ENCODE results near the gene TIMM44. TPM values are rescaled to one million over a fixed set of nuclear protein-coding genes. Genes with fewer than 3 reads are reported as not detected.

The TIMM44 gene
- total RNA-seq, 4 donors from 2014 or later, result 59.7 to 102 (median 71.8) TPM

DNA sequence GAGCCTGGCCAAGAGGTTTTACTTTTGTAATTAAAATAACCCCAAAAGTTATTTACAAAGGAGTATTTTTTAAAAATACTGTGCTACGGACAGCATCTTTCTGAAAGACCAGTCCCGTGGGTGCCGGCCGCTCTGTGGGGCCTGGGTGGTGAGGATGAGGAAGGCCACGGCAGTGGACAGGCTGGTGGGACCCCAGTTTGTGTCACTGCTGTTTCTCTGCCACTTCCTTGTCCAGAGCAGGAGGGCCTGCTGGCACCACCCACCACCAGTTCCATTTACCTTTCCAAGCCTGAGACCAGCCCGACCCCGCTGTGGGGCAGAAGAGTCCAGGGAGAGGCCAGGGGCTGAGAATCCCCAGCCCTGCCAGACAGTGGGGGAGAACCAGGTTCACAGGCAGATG lies 38.2 kb upstream of the TIMM44 start:
- no peak for DNase-seq
- H3K27me3 ChIP-seq, result no peaks in the 10 kb centered on the region
- peaks cover 0 to 7% (median 0%) of the 10 kb centered on the region in 4 donors for H3K4me1 ChIP-seq
- in situ Hi-C loops (cut with MboI; ENCODE audit: low pct_ligation_motif_present in 1 of 4, low pct_unique_long_range_greater_than_20kb in 1 of 4, low sequenced_read_pairs in 3 of 4), result no loop called here
- H3K36me3 ChIP-seq, result peaks cover 0 to 18% (median 7%) of the 10 kb centered on the region in 4 donors
- no peak overlapping the region for H3K4me3 ChIP-seq
- TF ChIP-seq EP300 (IDR thresholded peaks at IDR 0.05; ENCODE audit: low read depth), result no peak
- no peak for TF ChIP-seq POLR2AphosphoS5 (IDR thresholded peaks at IDR 0.05)
- TF ChIP-seq POLR2A (IDR thresholded peaks at IDR 0.05), result no peak
- TF ChIP-seq, protein P1, sequence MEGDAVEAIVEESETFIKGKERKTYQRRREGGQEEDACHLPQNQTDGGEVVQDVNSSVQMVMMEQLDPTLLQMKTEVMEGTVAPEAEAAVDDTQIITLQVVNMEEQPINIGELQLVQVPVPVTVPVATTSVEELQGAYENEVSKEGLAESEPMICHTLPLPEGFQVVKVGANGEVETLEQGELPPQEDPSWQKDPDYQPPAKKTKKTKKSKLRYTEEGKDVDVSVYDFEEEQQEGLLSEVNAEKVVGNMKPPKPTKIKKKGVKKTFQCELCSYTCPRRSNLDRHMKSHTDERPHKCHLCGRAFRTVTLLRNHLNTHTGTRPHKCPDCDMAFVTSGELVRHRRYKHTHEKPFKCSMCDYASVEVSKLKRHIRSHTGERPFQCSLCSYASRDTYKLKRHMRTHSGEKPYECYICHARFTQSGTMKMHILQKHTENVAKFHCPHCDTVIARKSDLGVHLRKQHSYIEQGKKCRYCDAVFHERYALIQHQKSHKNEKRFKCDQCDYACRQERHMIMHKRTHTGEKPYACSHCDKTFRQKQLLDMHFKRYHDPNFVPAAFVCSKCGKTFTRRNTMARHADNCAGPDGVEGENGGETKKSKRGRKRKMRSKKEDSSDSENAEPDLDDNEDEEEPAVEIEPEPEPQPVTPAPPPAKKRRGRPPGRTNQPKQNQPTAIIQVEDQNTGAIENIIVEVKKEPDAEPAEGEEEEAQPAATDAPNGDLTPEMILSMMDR (IDR thresholded peaks at IDR 0.05), result no peak
- H3K27ac ChIP-seq, result no peak overlapping the region
- intact Hi-C loops (cut with DNase I; ENCODE audit: low total_unique reads), result loop anchor here (5.0 kb wide), 1 partner anchor 34 kb away; no protein-coding TSS in a partner anchor
- 88 to 96% methylated on average over 5 to 7 of the region's 7 CpGs for WGBS, 2 donors (ENCODE audit: low coverage in 1 of 2)
- H3K9me3 ChIP-seq, result no peaks in the 10 kb centered on the region

DNA sequence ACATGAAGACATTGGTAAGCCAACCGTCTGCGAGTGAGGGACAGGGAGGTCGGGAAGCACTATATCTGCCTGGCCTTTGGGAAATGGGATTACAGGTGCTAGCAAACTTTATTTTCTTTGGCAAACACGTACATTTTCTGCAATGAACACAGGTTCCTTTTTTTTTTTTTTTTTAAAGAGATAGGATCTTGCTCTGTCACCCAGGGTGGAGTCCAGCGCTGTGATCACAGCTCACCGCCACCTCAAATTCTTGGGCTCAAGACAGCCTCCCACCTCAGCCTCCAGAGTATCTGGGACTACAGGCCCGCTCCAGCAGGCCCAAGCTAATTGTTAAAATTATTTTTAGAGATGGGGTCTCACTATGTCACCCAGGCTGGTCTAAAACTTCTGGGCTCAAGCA lies 37.7 kb upstream of the TIMM44 start:
- Histone ChIP-seq H3K27me3 (no peaks in the 10 kb centered on the region), H3K27ac (no peak overlapping the region), H3K9me3 (no peaks in the 10 kb centered on the region), H3K4me1 (peaks cover 0 to 4% (median 0%) of the 10 kb centered on the region in 4 donors), H3K36me3 (peaks cover 0 to 18% (median 7%) of the 10 kb centered on the region in 4 donors), H3K4me3 (no peak overlapping the region)
- in situ Hi-C loops (cut with MboI; ENCODE audit: low pct_ligation_motif_present in 1 of 4, low pct_unique_long_range_greater_than_20kb in 1 of 4, low sequenced_read_pairs in 3 of 4) (no loop called here), intact Hi-C loops (cut with DNase I; ENCODE audit: low total_unique reads) (loop anchor here (5.0 kb wide), 1 partner anchor 34 kb away; no protein-coding TSS in a partner anchor)
- DNase-seq, result no peak
- no peak for TF ChIP-seq POLR2A (IDR thresholded peaks at IDR 0.05)
- TF ChIP-seq, protein P1 (IDR thresholded peaks at IDR 0.05), result no peak
- 75 to 89% methylated on average over 5 to 7 of the region's 7 CpGs for WGBS, 2 donors (ENCODE audit: low coverage in 1 of 2)

DNA sequence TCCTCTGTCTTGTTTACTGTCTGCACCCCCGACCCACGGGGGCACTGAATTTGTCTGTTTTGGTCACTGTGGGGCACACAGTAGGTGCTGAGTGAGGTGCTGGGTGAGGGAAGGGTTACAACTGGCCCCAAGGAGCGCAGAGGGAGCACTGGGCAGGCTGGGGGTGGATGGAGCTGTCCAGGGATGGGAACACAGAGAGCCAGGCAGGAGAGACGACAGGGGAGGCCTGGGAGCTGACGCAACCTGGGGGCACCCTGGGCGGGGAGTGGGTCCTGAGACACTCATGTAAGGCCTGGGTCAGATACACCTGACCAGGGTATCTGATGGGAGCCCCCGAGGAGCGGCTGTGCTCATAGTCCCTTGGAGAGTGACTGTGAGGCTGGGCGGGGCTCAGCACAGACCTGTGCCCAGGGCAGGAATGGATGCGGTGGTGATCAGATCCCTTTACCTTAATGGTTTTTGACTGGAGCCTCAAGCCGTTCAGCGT lies 37.2 kb upstream of the TIMM44 start:
- no peak overlapping the region for H3K4me3 ChIP-seq
- 88 to 93% methylated on average over 4 to 12 of the region's 12 CpGs for WGBS, 2 donors (ENCODE audit: low coverage in 1 of 2)
- intact Hi-C loops (cut with DNase I; ENCODE audit: low total_unique reads), result loop anchor here (5.0 kb wide), 1 partner anchor 33 kb away; no protein-coding TSS in a partner anchor
- TF ChIP-seq POLR2AphosphoS5 (IDR thresholded peaks at IDR 0.05) (no peak), POLR2A (IDR thresholded peaks at IDR 0.05) (no peak), EP300 (IDR thresholded peaks at IDR 0.05; ENCODE audit: low read depth) (no peak)
- TF ChIP-seq, protein P1 (IDR thresholded peaks at IDR 0.05), result no peak
- peaks cover 0 to 18% (median 7%) of the 10 kb centered on the region in 4 donors for H3K36me3 ChIP-seq
- in situ Hi-C loops (cut with MboI; ENCODE audit: low pct_ligation_motif_present in 1 of 4, low pct_unique_long_range_greater_than_20kb in 1 of 4, low sequenced_read_pairs in 3 of 4), result no loop called here
- no peaks in the 10 kb centered on the region for H3K27me3 ChIP-seq
- no peaks in the 10 kb centered on the region for H3K4me1 ChIP-seq
- no peaks in the 10 kb centered on the region for H3K9me3 ChIP-seq
- H3K27ac ChIP-seq, result no peak overlapping the region
- no peak for DNase-seq

DNA sequence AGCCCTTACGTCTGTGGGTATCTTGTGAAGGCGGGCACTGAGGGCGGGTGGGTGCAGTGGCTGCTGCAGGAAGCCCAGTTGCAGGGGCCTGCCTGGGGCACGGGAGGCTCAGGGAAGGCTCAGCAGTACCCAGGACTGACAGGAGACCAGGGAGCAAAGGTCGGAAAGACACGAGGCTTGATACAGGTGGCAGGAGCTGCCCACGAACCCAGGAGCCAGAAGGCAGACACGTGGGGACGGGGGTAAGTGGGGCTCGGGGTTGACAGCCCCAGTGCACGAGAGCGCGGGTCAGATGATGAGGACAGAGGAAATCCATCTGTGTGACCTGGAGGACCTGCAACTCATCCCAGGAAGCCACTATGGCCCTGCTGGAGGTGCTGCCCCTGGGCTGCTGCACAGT lies 36.7 kb upstream of the TIMM44 start:
- TF ChIP-seq POLR2AphosphoS5 (IDR thresholded peaks at IDR 0.05) (no peak), EP300 (IDR thresholded peaks at IDR 0.05; ENCODE audit: low read depth) (no peak), POLR2A (IDR thresholded peaks at IDR 0.05) (no peak)
- TF ChIP-seq, protein P1 (IDR thresholded peaks at IDR 0.05), result no peak
- no peak for DNase-seq
- in situ Hi-C loops (cut with MboI; ENCODE audit: low pct_ligation_motif_present in 1 of 4, low pct_unique_long_range_greater_than_20kb in 1 of 4, low sequenced_read_pairs in 3 of 4), result no loop called here
- H3K4me3 ChIP-seq, result no peak overlapping the region
- H3K27me3 ChIP-seq, result no peaks in the 10 kb centered on the region
- intact Hi-C loops (cut with DNase I; ENCODE audit: low total_unique reads), result loop anchor here (5.0 kb wide), 1 partner anchor 33 kb away; no protein-coding TSS in a partner anchor
- peaks cover 0 to 18% (median 7%) of the 10 kb centered on the region in 4 donors for H3K36me3 ChIP-seq
- H3K27ac ChIP-seq, result no peak overlapping the region
- H3K9me3 ChIP-seq, result no peaks in the 10 kb centered on the region
- H3K4me1 ChIP-seq, result no peaks in the 10 kb centered on the region
- WGBS, 2 donors (ENCODE audit: low coverage in 1 of 2), result 92% methylated on average over 13 of the region's 13 CpGs; no CpG with 5 or more reads in 1 of the 2 donors
